ENCODE data around the gene FAM81B.

The FAM81B gene

GRCh38 chr5:95365302-95366095 lies 25.7 kb upstream of the FAM81B start:
- FAIRE-seq = no peak
- no peak for TF ChIP-seq CTCF (IDR thresholded peaks at IDR 0.05; ENCODE audit: insufficient read depth, missing control alignments)
- no peak for DNase-seq (ENCODE audit: insufficient read length, low spot score)

GRCh38 chr5:95369782-95370181 lies 21.4 kb upstream of the FAM81B start:
- no peak for TF ChIP-seq CTCF (IDR thresholded peaks at IDR 0.05; ENCODE audit: insufficient read depth, missing control alignments)
- DNase-seq (ENCODE audit: insufficient read length, low spot score) (no peak), FAIRE-seq (no peak)

- no peak for FAIRE-seq
- TF ChIP-seq CTCF (IDR thresholded peaks at IDR 0.05; ENCODE audit: insufficient read depth, missing control alignments) = no peak
Measured at GRCh38 chr5:95374061-95374460, 17.1 kb upstream of the FAM81B start.

GRCh38 chr5:95375591-95375990 lies 15.6 kb upstream of the FAM81B start:
- no peak for TF ChIP-seq CTCF (IDR thresholded peaks at IDR 0.05; ENCODE audit: insufficient read depth, missing control alignments)
- DNase-seq (ENCODE audit: insufficient read length, low spot score) (no peak), FAIRE-seq (no peak)

More at GRCh38 chr5:95374061-95374460, 17.1 kb upstream of the FAM81B start:
- no peak for DNase-seq (ENCODE audit: insufficient read length, low spot score)

- no peak for FAIRE-seq
- DNase-seq (ENCODE audit: insufficient read length, low spot score) = no peak
- TF ChIP-seq CTCF (IDR thresholded peaks at IDR 0.05; ENCODE audit: insufficient read depth, missing control alignments) = no peak
Measured at GRCh38 chr5:95379133-95379532, 12.0 kb upstream of the FAM81B start.

- DNase-seq (ENCODE audit: insufficient read length, low spot score) (no peak), FAIRE-seq (no peak)
Measured at GRCh38 chr5:95380103-95380628, 11.0 kb upstream of the FAM81B start.

More at GRCh38 chr5:95380103-95380628, 11.0 kb upstream of the FAM81B start:
- no peak for TF ChIP-seq CTCF (IDR thresholded peaks at IDR 0.05; ENCODE audit: insufficient read depth, missing control alignments)
